GM20000 (cell line): ENCODE measurements around the gene NR1D1.

ENCODE experiments used
- DNase-seq: peaks from one replicate; pipeline ENCODE4 v3.0.0; 2012; ENCODE audit warnings: low spot score
- TF ChIP-seq, protein P1 (sequence below): IDR thresholded peaks from 2 replicates; pipeline ENCODE4 v1.5.1; 2012; ENCODE audit warnings: mild to moderate bottlenecking, control low read depth; ENCODE audit errors: extremely low read depth, missing control alignments

Gene NR1D1

DNA sequence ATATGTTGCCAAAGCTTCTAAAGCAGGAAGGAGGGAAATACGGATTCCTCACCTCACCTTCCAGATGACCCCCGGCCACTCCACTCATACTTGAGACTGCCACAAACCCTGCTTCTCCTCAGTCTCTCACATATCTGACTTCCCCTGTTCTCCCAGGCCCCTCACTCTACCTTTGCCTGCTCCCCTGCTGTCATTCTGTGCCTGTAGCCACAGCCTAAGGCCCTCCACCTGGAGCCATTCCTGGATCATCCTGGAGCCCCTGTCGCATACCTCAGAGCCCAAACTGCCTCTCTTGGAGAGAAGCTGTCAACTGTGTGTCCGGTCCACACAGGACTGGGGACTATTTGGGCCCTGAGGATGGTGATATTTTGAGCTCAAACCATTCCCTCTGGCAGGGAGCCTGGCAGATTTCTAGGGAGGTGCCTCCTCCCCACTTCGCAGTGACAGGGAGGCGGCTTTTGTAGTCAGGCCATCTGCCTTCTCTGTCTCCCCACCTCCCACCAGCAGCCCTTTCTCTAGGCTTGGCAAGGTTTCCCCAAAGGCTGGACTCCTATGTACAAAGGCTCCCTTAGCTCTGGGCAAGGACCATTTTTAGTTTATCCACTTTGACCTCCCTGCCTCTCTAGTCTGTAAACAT lies 43.9 kb downstream of the NR1D1 start:
- TF ChIP-seq, protein P1, sequence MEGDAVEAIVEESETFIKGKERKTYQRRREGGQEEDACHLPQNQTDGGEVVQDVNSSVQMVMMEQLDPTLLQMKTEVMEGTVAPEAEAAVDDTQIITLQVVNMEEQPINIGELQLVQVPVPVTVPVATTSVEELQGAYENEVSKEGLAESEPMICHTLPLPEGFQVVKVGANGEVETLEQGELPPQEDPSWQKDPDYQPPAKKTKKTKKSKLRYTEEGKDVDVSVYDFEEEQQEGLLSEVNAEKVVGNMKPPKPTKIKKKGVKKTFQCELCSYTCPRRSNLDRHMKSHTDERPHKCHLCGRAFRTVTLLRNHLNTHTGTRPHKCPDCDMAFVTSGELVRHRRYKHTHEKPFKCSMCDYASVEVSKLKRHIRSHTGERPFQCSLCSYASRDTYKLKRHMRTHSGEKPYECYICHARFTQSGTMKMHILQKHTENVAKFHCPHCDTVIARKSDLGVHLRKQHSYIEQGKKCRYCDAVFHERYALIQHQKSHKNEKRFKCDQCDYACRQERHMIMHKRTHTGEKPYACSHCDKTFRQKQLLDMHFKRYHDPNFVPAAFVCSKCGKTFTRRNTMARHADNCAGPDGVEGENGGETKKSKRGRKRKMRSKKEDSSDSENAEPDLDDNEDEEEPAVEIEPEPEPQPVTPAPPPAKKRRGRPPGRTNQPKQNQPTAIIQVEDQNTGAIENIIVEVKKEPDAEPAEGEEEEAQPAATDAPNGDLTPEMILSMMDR: no peak
- no peak for DNase-seq
